Thyroid gland (tissue), 4 donors: ENCODE data around the gene GYPA.

ENCODE experiments used
- CTCF ChIP-seq, 6 experiments: fragments of 200-600 bp in 3 of 6; fragments of 450-650 bp in 3 of 6; sonication (generic) in 3 of 6; IDR thresholded peaks; one replicate each; pipeline ENCODE4 v1.5.1; 2016 to 2019; ENCODE audit warnings: antibody characterized with exemption in 6 of 6, mild to moderate bottlenecking in 2 of 6, inconsistent platforms in 1 of 6, moderate library complexity in 1 of 6
- POLR2A ChIP-seq, 2 donors: fragments of 450-650 bp; IDR thresholded peaks; one replicate each; pipeline ENCODE4 v1.6.1; 2017; ENCODE audit warnings: antibody characterized with exemption in 2 of 2, mild to moderate bottlenecking in 2 of 2, moderate library complexity in 1 of 2

- no peak for TF ChIP-seq CTCF (IDR thresholded peaks at IDR 0.05)
- no peak for TF ChIP-seq POLR2A (IDR thresholded peaks at IDR 0.05)
Measured at GRCh38 chr4:144181391-144181790, 40.9 kb upstream of the GYPA start.
